MCF 10A (cell line): ENCODE data around the gene NMRK2. TPM values are rescaled to one million over a fixed set of nuclear protein-coding genes. Genes with fewer than 3 reads are reported as not detected.

Experiments
- BruUV-seq: library from RNA; stranded (reverse); fragments of 400-500 nt; replicated peaks from 2 replicates; lab custom pipeline; 2021; lab: Mats Ljungman, UMichigan
- CTCF ChIA-PET: fragments of 300-600 bp; sonication (Branson Sonifier 250); formaldehyde crosslinking; extraction: SDS; loops from one replicate; lab custom pipeline; 2021; ENCODE audit warnings: antibody characterized with exemption, inconsistent platforms; lab: Yijun Ruan, JAX
- POLR2A ChIA-PET: fragments of 300-600, 350-650 bp; sonication (Branson Sonifier 250); formaldehyde crosslinking; extraction: SDS; loops from one replicate; lab custom pipeline; 2020; ENCODE audit warnings: antibody characterized with exemption, inconsistent platforms; lab: Yijun Ruan, JAX
- DNase-seq: peaks from one replicate; pipeline ENCODE4 v3.0.0-alpha.2; 2018; ENCODE audit not compliant: unreplicated experiment
- H3K27ac Mint-ChIP-seq: one replicate; pipeline ENCODE4 v1.8.0; 2022; ENCODE audit warnings: mild to moderate bottlenecking, low read depth, mixed read lengths; ENCODE audit not compliant: unreplicated experiment
- H3K27me3 Mint-ChIP-seq: one replicate; pipeline ENCODE4 v1.8.0; 2022; ENCODE audit warnings: mixed read lengths; ENCODE audit not compliant: insufficient read depth, unreplicated experiment
- H3K36me3 Mint-ChIP-seq: one replicate; pipeline ENCODE4 v1.8.0; 2022; ENCODE audit warnings: mild to moderate bottlenecking, moderate library complexity, mixed read lengths; ENCODE audit not compliant: insufficient read depth, unreplicated experiment
- H3K4me1 Mint-ChIP-seq: one replicate; pipeline ENCODE4 v1.8.0; 2022; ENCODE audit warnings: mixed read lengths; ENCODE audit not compliant: insufficient read depth, unreplicated experiment
- H3K4me3 Mint-ChIP-seq: one replicate; pipeline ENCODE4 v1.8.0; 2022; ENCODE audit warnings: mild to moderate bottlenecking, moderate library complexity, mixed read lengths; ENCODE audit not compliant: unreplicated experiment
- H3K9me3 Mint-ChIP-seq: one replicate; pipeline ENCODE4 v1.8.0; 2022; ENCODE audit warnings: mixed read lengths; ENCODE audit not compliant: unreplicated experiment
- intact Hi-C: fragments of 100-400 bp; cut with micrococcal nuclease; formaldehyde crosslinking; loops from 2 replicates; pipeline ENCODE4 v1.14.1; 2022
- total RNA-seq: library from RNA; stranded (reverse); gene quantifications from 2 replicates; pipeline ENCODE4 v1.2.3, GENCODE V29; 2022
- TF ChIP-seq, protein P1 (sequence below): fragments of 200-600 bp; IDR thresholded peaks from one replicate; pipeline ENCODE4 v1.8.0; 2022; ENCODE audit warnings: antibody characterized with exemption, mild to moderate bottlenecking; ENCODE audit not compliant: unreplicated experiment

NMRK2 gene
- total RNA-seq, 1 experiment from 2014 or later, result not detected

- Mint-ChIP-seq H3K36me3 (peaks cover 5% of the 10 kb centered on the region), H3K9me3 (no peaks in the 10 kb centered on the region), H3K4me3 (no peak overlapping the region), H3K4me1 (no peaks in the 10 kb centered on the region), H3K27ac (no peak overlapping the region), H3K27me3 (peaks cover 15% of the 10 kb centered on the region)
- CTCF ChIA-PET, result no interaction called here
- DNase-seq, result no peak
- POLR2A ChIA-PET, result no interaction called here
- TF ChIP-seq, protein P1, sequence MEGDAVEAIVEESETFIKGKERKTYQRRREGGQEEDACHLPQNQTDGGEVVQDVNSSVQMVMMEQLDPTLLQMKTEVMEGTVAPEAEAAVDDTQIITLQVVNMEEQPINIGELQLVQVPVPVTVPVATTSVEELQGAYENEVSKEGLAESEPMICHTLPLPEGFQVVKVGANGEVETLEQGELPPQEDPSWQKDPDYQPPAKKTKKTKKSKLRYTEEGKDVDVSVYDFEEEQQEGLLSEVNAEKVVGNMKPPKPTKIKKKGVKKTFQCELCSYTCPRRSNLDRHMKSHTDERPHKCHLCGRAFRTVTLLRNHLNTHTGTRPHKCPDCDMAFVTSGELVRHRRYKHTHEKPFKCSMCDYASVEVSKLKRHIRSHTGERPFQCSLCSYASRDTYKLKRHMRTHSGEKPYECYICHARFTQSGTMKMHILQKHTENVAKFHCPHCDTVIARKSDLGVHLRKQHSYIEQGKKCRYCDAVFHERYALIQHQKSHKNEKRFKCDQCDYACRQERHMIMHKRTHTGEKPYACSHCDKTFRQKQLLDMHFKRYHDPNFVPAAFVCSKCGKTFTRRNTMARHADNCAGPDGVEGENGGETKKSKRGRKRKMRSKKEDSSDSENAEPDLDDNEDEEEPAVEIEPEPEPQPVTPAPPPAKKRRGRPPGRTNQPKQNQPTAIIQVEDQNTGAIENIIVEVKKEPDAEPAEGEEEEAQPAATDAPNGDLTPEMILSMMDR, result no peak
- intact Hi-C loops, result no loop called here
- BruUV-seq, result no TSS peak
Observed at GRCh38 chr19:3910105-3910504, 22.8 kb upstream of the NMRK2 start.

GRCh38 chr19:3914199-3914598, 18.7 kb upstream of the NMRK2 start:
- H3K27ac Mint-ChIP-seq, result no peak overlapping the region
- BruUV-seq, result no TSS peak
- no peak overlapping the region for H3K4me3 Mint-ChIP-seq
- intact Hi-C loops, result no loop called here
- ChIA-PET POLR2A (no interaction called here), CTCF (no interaction called here)
- TF ChIP-seq, protein P1, result no peak
- H3K9me3 Mint-ChIP-seq, result no peaks in the 10 kb centered on the region
- no peaks in the 10 kb centered on the region for H3K4me1 Mint-ChIP-seq
- no peaks in the 10 kb centered on the region for H3K36me3 Mint-ChIP-seq
- H3K27me3 Mint-ChIP-seq, result no peaks in the 10 kb centered on the region
- DNase-seq, result no peak

DNA sequence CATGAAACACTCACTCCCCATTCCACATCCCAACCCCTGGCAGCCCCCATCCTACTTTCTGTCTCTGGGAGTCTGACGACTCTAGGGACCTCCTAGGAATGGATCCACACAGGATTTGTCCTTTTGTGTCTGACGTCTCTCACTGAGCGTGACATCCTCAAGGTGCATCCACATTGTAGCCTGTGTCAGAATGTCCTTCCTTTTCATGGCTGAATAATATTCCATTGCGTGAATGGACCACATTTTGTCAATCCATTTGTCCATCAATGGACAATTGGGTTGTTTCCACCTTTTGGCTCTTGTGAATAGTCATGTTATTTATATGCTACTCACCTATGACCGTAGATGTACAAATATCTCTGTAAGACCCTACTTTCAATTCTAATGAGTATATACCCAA, 16.8 kb upstream of the NMRK2 start:
- POLR2A ChIA-PET, result no interaction called here
- DNase-seq, result no peak
- Mint-ChIP-seq H3K27ac (no peak overlapping the region), H3K4me3 (no peak overlapping the region), H3K36me3 (no peaks in the 10 kb centered on the region), H3K27me3 (no peaks in the 10 kb centered on the region), H3K4me1 (no peaks in the 10 kb centered on the region), H3K9me3 (no peaks in the 10 kb centered on the region)
- BruUV-seq, result no TSS peak
- intact Hi-C loops, result no loop called here
- TF ChIP-seq, protein P1, result no peak
- CTCF ChIA-PET, result no interaction called here

- H3K4me3 Mint-ChIP-seq, result no peak overlapping the region
- CTCF ChIA-PET, result no interaction called here
- peaks cover 7% of the 10 kb centered on the region for H3K36me3 Mint-ChIP-seq
- peaks cover 21% of the 10 kb centered on the region for H3K9me3 Mint-ChIP-seq
- DNase-seq, result no peak
- TF ChIP-seq, protein P1, result no peak
- intact Hi-C loops, result no loop called here
- peaks cover 16% of the 10 kb centered on the region for H3K27me3 Mint-ChIP-seq
- no peak overlapping the region for H3K27ac Mint-ChIP-seq
- BruUV-seq, result no TSS peak
- POLR2A ChIA-PET, result no interaction called here
- no peaks in the 10 kb centered on the region for H3K4me1 Mint-ChIP-seq
Observed at GRCh38 chr19:3919793-3920192, 13.1 kb upstream of the NMRK2 start.
